Smooth muscle cell (in vitro differentiated cells): ENCODE results near the gene PDC. TPM values are rescaled to one million over a fixed set of nuclear protein-coding genes. Genes with fewer than 3 reads are reported as not detected.

Experiments
- DNase-seq: peaks from one replicate; lab custom pipeline; 2025; ENCODE audit not compliant: unreplicated experiment; lab: John Stamatoyannopoulos, UW
- H2AFZ ChIP-seq: fragments of 200-600 bp; sonication (generic); 2 replicates; pipeline ENCODE4 v1.6.0; 2016; ENCODE audit warnings: antibody characterized with exemption, low read depth, mild to moderate bottlenecking
- H3F3A ChIP-seq: fragments of 200-600 bp; sonication (generic); 2 replicates; pipeline ENCODE4 v1.6.0; 2017; ENCODE audit warnings: antibody characterized with exemption, low read depth
- H3K27ac ChIP-seq: fragments of 200-600 bp; sonication (generic); 2 replicates; pipeline ENCODE4 v1.5.1; 2016; ENCODE audit warnings: low read depth, mild to moderate bottlenecking
- H3K27me3 ChIP-seq: fragments of 200-600 bp; sonication (generic); 2 replicates; pipeline ENCODE4 v1.6.1; 2016; ENCODE audit warnings: low read depth, mild to moderate bottlenecking
- H3K36me3 ChIP-seq: fragments of 200-600 bp; sonication (generic); 2 replicates; pipeline ENCODE4 v1.5.1; 2016; ENCODE audit warnings: low read depth
- H3K4me1 ChIP-seq: fragments of 200-600 bp; sonication (generic); 2 replicates; pipeline ENCODE4 v1.5.1; 2016; ENCODE audit warnings: low read depth
- H3K4me2 ChIP-seq: fragments of 200-600 bp; sonication (generic); 2 replicates; pipeline ENCODE4 v1.6.0; 2016; ENCODE audit warnings: mild to moderate bottlenecking
- H3K4me3 ChIP-seq: fragments of 200-600 bp; sonication (generic); 2 replicates; pipeline ENCODE4 v1.5.1; 2016; ENCODE audit warnings: mild to moderate bottlenecking
- H3K79me2 ChIP-seq: fragments of 200-600 bp; sonication (generic); 2 replicates; pipeline ENCODE4 v1.6.0; 2016; ENCODE audit warnings: low read depth, mild to moderate bottlenecking
- H3K9ac ChIP-seq: fragments of 200-600 bp; sonication (generic); 2 replicates; pipeline ENCODE4 v1.6.0; 2016; ENCODE audit warnings: low read depth
- H3K9me3 ChIP-seq: fragments of 200-600 bp; sonication (generic); replicated peaks from 2 replicates; pipeline ENCODE4 v1.5.1; 2016; ENCODE audit warnings: low read depth
- H4K20me1 ChIP-seq: fragments of 200-600 bp; sonication (generic); 2 replicates; pipeline ENCODE4 v1.6.0; 2016; ENCODE audit warnings: low read depth
- CTCF ChIP-seq: fragments of 200-600 bp; sonication (generic); IDR thresholded peaks from 2 replicates; pipeline ENCODE4 v1.5.1; 2017; ENCODE audit warnings: borderline replicate concordance, mild to moderate bottlenecking, antibody characterized with exemption; ENCODE audit not compliant: insufficient read depth, poor library complexity, severe bottlenecking
- WGBS: methylation state at CpG from one replicate; pipeline ENCODE4 v1.1.7; 2016; ENCODE audit warnings: low lambda C conversion rate; 5-methylcytosine and 5-hydroxymethylcytosine counted together
- polyA plus RNA-seq: library from polyadenylated mRNA; unstranded; fragments of >200 nt; fragmentation: Nextera tagmentation; extraction: Ambion mirVana; gene quantifications from 2 replicates; pipeline ENCODE4 v1.2.1, GENCODE V29; 2016
- total RNA-seq: library from RNA; depleted of rRNA; stranded (reverse); fragments of >200 nt; gene quantifications from 2 replicates; pipeline ENCODE4 v1.2.3, GENCODE V29; 2014

PDC gene
- total and polyA plus RNA-seq, 2 experiments from 2014 or later: not detected

GRCh38 chr1:186454981-186455380, 5.9 kb downstream of the PDC start:
- H3K36me3 ChIP-seq: no peaks in the 10 kb centered on the region
- H3F3A ChIP-seq: no peaks in the 10 kb centered on the region
- no peaks in the 10 kb centered on the region for H4K20me1 ChIP-seq
- H3K4me1 ChIP-seq: no peaks in the 10 kb centered on the region
- H2AFZ ChIP-seq: no peak overlapping the region
- H3K27ac ChIP-seq: no peak overlapping the region
- no peaks in the 10 kb centered on the region for H3K79me2 ChIP-seq
- no peaks in the 10 kb centered on the region for H3K27me3 ChIP-seq
- no peak overlapping the region for H3K4me2 ChIP-seq
- no peak overlapping the region for H3K4me3 ChIP-seq
- no peaks in the 10 kb centered on the region for H3K9me3 ChIP-seq
- no peak for TF ChIP-seq CTCF
- 71% methylated on average over 3 of the region's 3 CpGs for WGBS
- no peak for DNase-seq
- H3K9ac ChIP-seq: no peak overlapping the region

GRCh38 chr1:186446152-186446551, 14.8 kb downstream of the PDC start:
- no peaks in the 10 kb centered on the region for H3K36me3 ChIP-seq
- no peak overlapping the region for H3K27ac ChIP-seq
- H3K27me3 ChIP-seq: no peaks in the 10 kb centered on the region
- H2AFZ ChIP-seq: no peak overlapping the region
- H3K4me2 ChIP-seq: no peak overlapping the region
- no peak for TF ChIP-seq CTCF
- no peaks in the 10 kb centered on the region for H3K9me3 ChIP-seq
- H3F3A ChIP-seq: no peaks in the 10 kb centered on the region
- H3K9ac ChIP-seq: no peak overlapping the region
- no peak for DNase-seq
- H3K79me2 ChIP-seq: no peaks in the 10 kb centered on the region
- whole genome bisulfite sequencing: 83% methylated on average over 4 of the region's 4 CpGs
- no peak overlapping the region for H3K4me3 ChIP-seq
- no peaks in the 10 kb centered on the region for H4K20me1 ChIP-seq
- no peaks in the 10 kb centered on the region for H3K4me1 ChIP-seq

- no peak overlapping the region for H3K4me2 ChIP-seq
- DNase-seq: no peak
- no peak overlapping the region for H3K27ac ChIP-seq
- H3K4me1 ChIP-seq: no peaks in the 10 kb centered on the region
- no peaks in the 10 kb centered on the region for H3K79me2 ChIP-seq
- no peaks in the 10 kb centered on the region for H3F3A ChIP-seq
- no peaks in the 10 kb centered on the region for H3K9me3 ChIP-seq
- WGBS: 96% methylated on average over 2 of the region's 2 CpGs
- no peak overlapping the region for H3K4me3 ChIP-seq
- H4K20me1 ChIP-seq: no peaks in the 10 kb centered on the region
- H3K9ac ChIP-seq: no peak overlapping the region
- H2AFZ ChIP-seq: no peak overlapping the region
- no peaks in the 10 kb centered on the region for H3K36me3 ChIP-seq
- H3K27me3 ChIP-seq: no peaks in the 10 kb centered on the region
- no peak for TF ChIP-seq CTCF
Measured at GRCh38 chr1:186443638-186444037, 17.3 kb downstream of the PDC start.

GRCh38 chr1:186442651-186443375, 18.1 kb downstream of the PDC start:
- WGBS: 56% methylated on average over 1 of the region's 1 CpG
- Histone ChIP-seq H3K9me3 (no peaks in the 10 kb centered on the region), H3K27ac (peak overlapping the region; percentile 14), H4K20me1 (no peaks in the 10 kb centered on the region), H3K79me2 (no peaks in the 10 kb centered on the region), H3K4me1 (no peaks in the 10 kb centered on the region), H3K4me3 (no peak overlapping the region), H3K4me2 (no peak overlapping the region), H3K9ac (no peak overlapping the region), H2AFZ (no peak overlapping the region), H3F3A (no peaks in the 10 kb centered on the region), H3K27me3 (no peaks in the 10 kb centered on the region), H3K36me3 (no peaks in the 10 kb centered on the region)
- no peak for TF ChIP-seq CTCF
- DNase-seq: no peak
